Measurements from ENCODE around the gene CES5A. TPM values are rescaled to one million over a fixed set of nuclear protein-coding genes. Genes with fewer than 3 reads are reported as not detected.

The CES5A gene
- total RNA-seq, 3 donors from 2014 or later = not detected

- no peaks in the 10 kb centered on the region for H3K4me1 ChIP-seq (ENCODE audit: low read depth)
- no peak overlapping the region for H3K4me3 ChIP-seq
- DNase-seq (no peak), ATAC-seq (no peak)
- H3K9me3 ChIP-seq = peaks cover 4% of the 10 kb centered on the region
- intact Hi-C loops (cut with DNase I, micrococcal nuclease) = no loop called here
- TF ChIP-seq CTCF (IDR thresholded peaks at IDR 0.05) = no peak
- H3K36me3 ChIP-seq (ENCODE audit: low read depth) = no peaks in the 10 kb centered on the region
Measured at GRCh38 chr16:55899857-55900256, 24.7 kb upstream of the CES5A start.

GRCh38 chr16:55898592-55898991 is 23.4 kb upstream of the CES5A start:
- Histone ChIP-seq H3K4me1 (ENCODE audit: low read depth) (no peaks in the 10 kb centered on the region), H3K9me3 (peaks cover 6% of the 10 kb centered on the region), H3K4me3 (no peak overlapping the region), H3K36me3 (ENCODE audit: low read depth) (no peaks in the 10 kb centered on the region)
- intact Hi-C loops (cut with DNase I, micrococcal nuclease) = no loop called here
- DNase-seq (no peak), ATAC-seq (no peak)
- TF ChIP-seq CTCF (IDR thresholded peaks at IDR 0.05) = no peak

GRCh38 chr16:55892821-55893220 is 17.6 kb upstream of the CES5A start:
- H3K9me3 ChIP-seq = peaks cover 18% of the 10 kb centered on the region
- no peak for TF ChIP-seq CTCF (IDR thresholded peaks at IDR 0.05)
- intact Hi-C loops (cut with DNase I, micrococcal nuclease) = no loop called here

GRCh38 chr16:55889518-55889917 is 14.3 kb upstream of the CES5A start:
- no peak for ATAC-seq
- no peak for DNase-seq

More at GRCh38 chr16:55892821-55893220, 17.6 kb upstream of the CES5A start:
- Histone ChIP-seq H3K4me1 (ENCODE audit: low read depth) (no peaks in the 10 kb centered on the region), H3K4me3 (no peak overlapping the region), H3K36me3 (ENCODE audit: low read depth) (no peaks in the 10 kb centered on the region)
- no peak for DNase-seq
- no peak for ATAC-seq

GRCh38 chr16:55888546-55888945 is 13.4 kb upstream of the CES5A start:
- ATAC-seq (no peak), DNase-seq (no peak)
- TF ChIP-seq CTCF (IDR thresholded peaks at IDR 0.05) = no peak
- intact Hi-C loops (cut with DNase I, micrococcal nuclease) = no loop called here
- Histone ChIP-seq H3K36me3 (ENCODE audit: low read depth) (no peaks in the 10 kb centered on the region), H3K4me1 (ENCODE audit: low read depth) (no peaks in the 10 kb centered on the region), H3K9me3 (peaks cover 11% of the 10 kb centered on the region), H3K4me3 (no peak overlapping the region)

More at GRCh38 chr16:55889518-55889917, 14.3 kb upstream of the CES5A start:
- intact Hi-C loops (cut with DNase I, micrococcal nuclease) = no loop called here
- no peak for TF ChIP-seq CTCF (IDR thresholded peaks at IDR 0.05)
- peaks cover 18% of the 10 kb centered on the region for H3K9me3 ChIP-seq
- H3K4me1 ChIP-seq (ENCODE audit: low read depth) = no peaks in the 10 kb centered on the region
- no peak overlapping the region for H3K4me3 ChIP-seq
- no peaks in the 10 kb centered on the region for H3K36me3 ChIP-seq (ENCODE audit: low read depth)

- DNase-seq (no peak), ATAC-seq (no peak)
- no peaks in the 10 kb centered on the region for H3K9me3 ChIP-seq
- H3K36me3 ChIP-seq (ENCODE audit: low read depth) = no peaks in the 10 kb centered on the region
- H3K4me1 ChIP-seq (ENCODE audit: low read depth) = no peaks in the 10 kb centered on the region
- H3K4me3 ChIP-seq = no peak overlapping the region
- no peak for TF ChIP-seq CTCF (IDR thresholded peaks at IDR 0.05)
- intact Hi-C loops (cut with DNase I, micrococcal nuclease) = no loop called here
Measured at GRCh38 chr16:55876854-55877253, 1.7 kb upstream of the CES5A start.
